ENCODE data around the gene IGLL1. TPM values are rescaled to one million over a fixed set of nuclear protein-coding genes. Genes with fewer than 3 reads are reported as not detected.

IGLL1 gene
- total RNA-seq, 1 experiment from 2014 or later: not detected

DNA sequence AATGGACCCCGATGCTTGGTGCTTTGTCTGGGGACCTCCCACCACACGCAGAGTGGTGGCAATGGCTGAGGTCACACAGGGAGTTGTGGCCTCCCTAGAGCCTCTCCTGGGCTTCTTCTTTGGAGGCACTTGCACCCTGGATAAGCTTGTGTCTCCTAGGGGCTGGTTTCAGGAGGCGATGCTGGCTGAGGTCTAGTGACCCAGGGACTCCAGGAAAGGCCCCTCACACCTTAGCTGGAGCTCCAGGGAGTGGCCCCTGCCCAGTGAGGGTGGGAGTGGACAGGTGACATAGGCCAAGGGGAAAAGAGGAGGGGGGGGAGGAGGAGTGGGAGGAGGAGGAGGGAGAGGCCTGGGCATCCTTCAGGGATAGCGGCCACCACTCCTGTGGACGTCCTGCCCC lies 810 bp downstream of the IGLL1 start:
- no peak overlapping the region for H3K27ac ChIP-seq (ENCODE audit: low read length)
- H3K4me1 ChIP-seq (ENCODE audit: control insufficient read depth, insufficient read depth, low read length): no peaks in the 10 kb centered on the region
- no peaks in the 10 kb centered on the region for H3K9me3 ChIP-seq (ENCODE audit: control insufficient read depth, insufficient read depth, low read depth, low read length)
- no peak for DNase-seq (ENCODE audit: low read depth, low spot score)
- POLR2A ChIA-PET: no interaction called here
- no peak for ATAC-seq
- intact Hi-C loops (cut with micrococcal nuclease; ENCODE audit: unreplicated experiment): no loop called here
- H3K27me3 ChIP-seq (ENCODE audit: control insufficient read depth, insufficient read depth, low read length): no peaks in the 10 kb centered on the region
- no TSS peak for BruUV-seq (replicated peaks)
- TF ChIP-seq TCF7L2 (IDR thresholded peaks at IDR 0.05; ENCODE audit: low read depth, low read length) (no peak), POLR2AphosphoS5 (IDR thresholded peaks at IDR 0.05; ENCODE audit: low read depth, low read length) (no peak), SIN3A (IDR thresholded peaks at IDR 0.05; ENCODE audit: borderline replicate concordance, insufficient read depth, low read depth, low read length) (no peak), CTCF (IDR thresholded peaks at IDR 0.05) (no peak)
- TF ChIP-seq, protein P1, sequence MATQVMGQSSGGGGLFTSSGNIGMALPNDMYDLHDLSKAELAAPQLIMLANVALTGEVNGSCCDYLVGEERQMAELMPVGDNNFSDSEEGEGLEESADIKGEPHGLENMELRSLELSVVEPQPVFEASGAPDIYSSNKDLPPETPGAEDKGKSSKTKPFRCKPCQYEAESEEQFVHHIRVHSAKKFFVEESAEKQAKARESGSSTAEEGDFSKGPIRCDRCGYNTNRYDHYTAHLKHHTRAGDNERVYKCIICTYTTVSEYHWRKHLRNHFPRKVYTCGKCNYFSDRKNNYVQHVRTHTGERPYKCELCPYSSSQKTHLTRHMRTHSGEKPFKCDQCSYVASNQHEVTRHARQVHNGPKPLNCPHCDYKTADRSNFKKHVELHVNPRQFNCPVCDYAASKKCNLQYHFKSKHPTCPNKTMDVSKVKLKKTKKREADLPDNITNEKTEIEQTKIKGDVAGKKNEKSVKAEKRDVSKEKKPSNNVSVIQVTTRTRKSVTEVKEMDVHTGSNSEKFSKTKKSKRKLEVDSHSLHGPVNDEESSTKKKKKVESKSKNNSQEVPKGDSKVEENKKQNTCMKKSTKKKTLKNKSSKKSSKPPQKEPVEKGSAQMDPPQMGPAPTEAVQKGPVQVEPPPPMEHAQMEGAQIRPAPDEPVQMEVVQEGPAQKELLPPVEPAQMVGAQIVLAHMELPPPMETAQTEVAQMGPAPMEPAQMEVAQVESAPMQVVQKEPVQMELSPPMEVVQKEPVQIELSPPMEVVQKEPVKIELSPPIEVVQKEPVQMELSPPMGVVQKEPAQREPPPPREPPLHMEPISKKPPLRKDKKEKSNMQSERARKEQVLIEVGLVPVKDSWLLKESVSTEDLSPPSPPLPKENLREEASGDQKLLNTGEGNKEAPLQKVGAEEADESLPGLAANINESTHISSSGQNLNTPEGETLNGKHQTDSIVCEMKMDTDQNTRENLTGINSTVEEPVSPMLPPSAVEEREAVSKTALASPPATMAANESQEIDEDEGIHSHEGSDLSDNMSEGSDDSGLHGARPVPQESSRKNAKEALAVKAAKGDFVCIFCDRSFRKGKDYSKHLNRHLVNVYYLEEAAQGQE (IDR thresholded peaks at IDR 0.05; ENCODE audit: insufficient read depth in 1 of 2, low read depth in 2 of 2, low read length in 1 of 2): no peak
- no peaks in the 10 kb centered on the region for H3K36me3 ChIP-seq (ENCODE audit: control insufficient read depth, insufficient read depth, low read length)
- H3K4me3 ChIP-seq (ENCODE audit: low read depth in 2 of 2, low read length in 2 of 2): no peak overlapping the region
- in situ Hi-C loops (cut with HindIII; ENCODE audit: low pct_unique_long_range_greater_than_20kb, low sequenced_read_pairs): no loop called here
- CTCF ChIA-PET: interaction anchor here (0.6 kb wide), 1 partner anchor 289 kb away, joined by 8 read pairs; no protein-coding TSS in a partner anchor

DNA sequence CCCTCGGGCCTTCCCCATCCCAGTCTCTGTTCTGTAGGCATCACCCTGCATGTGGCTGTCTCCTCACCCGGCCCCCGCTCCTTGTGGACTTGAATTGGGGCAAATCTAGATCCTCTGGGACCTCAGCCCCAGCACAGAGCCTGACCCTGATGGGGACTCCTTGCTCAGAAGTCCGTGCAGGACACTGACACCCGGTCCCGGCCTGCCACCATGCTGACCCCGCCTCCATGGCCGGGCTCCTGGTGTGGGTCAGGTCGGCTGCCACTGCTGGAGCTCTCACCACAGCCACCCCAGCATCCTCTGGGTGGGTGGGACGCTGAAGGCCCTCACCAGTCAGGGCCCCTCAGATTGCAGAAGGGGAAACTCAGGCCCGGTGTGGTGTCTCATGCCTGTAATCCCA lies 1.8 kb downstream of the IGLL1 start:
- no peak for TF ChIP-seq CTCF (IDR thresholded peaks at IDR 0.05)
- no peak for TF ChIP-seq TCF7L2 (IDR thresholded peaks at IDR 0.05; ENCODE audit: low read depth, low read length)
- no peak for TF ChIP-seq SIN3A (IDR thresholded peaks at IDR 0.05; ENCODE audit: borderline replicate concordance, insufficient read depth, low read depth, low read length)
- no peak for TF ChIP-seq POLR2AphosphoS5 (IDR thresholded peaks at IDR 0.05; ENCODE audit: low read depth, low read length)
- TF ChIP-seq, protein P1 (IDR thresholded peaks at IDR 0.05; ENCODE audit: insufficient read depth in 1 of 2, low read depth in 2 of 2, low read length in 1 of 2): no peak
- no peak overlapping the region for H3K4me3 ChIP-seq (ENCODE audit: low read depth in 2 of 2, low read length in 2 of 2)
- intact Hi-C loops (cut with micrococcal nuclease; ENCODE audit: unreplicated experiment): no loop called here
- no TSS peak for BruUV-seq (replicated peaks)
- ChIA-PET CTCF (no interaction called here), POLR2A (no interaction called here)
- in situ Hi-C loops (cut with HindIII; ENCODE audit: low pct_unique_long_range_greater_than_20kb, low sequenced_read_pairs): no loop called here
- no peaks in the 10 kb centered on the region for H3K36me3 ChIP-seq (ENCODE audit: control insufficient read depth, insufficient read depth, low read length)
- no peaks in the 10 kb centered on the region for H3K27me3 ChIP-seq (ENCODE audit: control insufficient read depth, insufficient read depth, low read length)
- no peak for ATAC-seq
- DNase-seq (ENCODE audit: low read depth, low spot score): no peak
- H3K9me3 ChIP-seq (ENCODE audit: control insufficient read depth, insufficient read depth, low read depth, low read length): no peaks in the 10 kb centered on the region
- no peak overlapping the region for H3K27ac ChIP-seq (ENCODE audit: low read length)
- H3K4me1 ChIP-seq (ENCODE audit: control insufficient read depth, insufficient read depth, low read length): no peaks in the 10 kb centered on the region

Data from Panc1 (cell line).